Astrocyte of the spinal cord (primary cell): ENCODE results near the gene SLC4A1.

Source experiments
- DNase-seq: peaks from one replicate; pipeline ENCODE4 v3.0.0; 2011; ENCODE audit warnings: low read depth, low spot score
- H3K4me3 ChIP-seq: 2 replicates; pipeline ENCODE4 v1.5.1; 2011; ENCODE audit warnings: low read depth, mild to moderate bottlenecking, low read length, moderate library complexity
- CTCF ChIP-seq: IDR thresholded peaks from 2 replicates; pipeline ENCODE4 v1.5.1; 2012; ENCODE audit warnings: low read depth, mild to moderate bottlenecking, low read length, inconsistent platforms
- in situ Hi-C: cut with HindIII; loops from 2 replicates; pipeline ENCODE4 v1.10.0; 2017; ENCODE audit warnings: low sequenced_read_pairs

Gene SLC4A1

GRCh38 chr17:44203731-44204440 is 64.0 kb downstream of the SLC4A1 start:
- H3K4me3 ChIP-seq: no peak overlapping the region
- TF ChIP-seq CTCF: peak; percentile 83
- DNase-seq: peak; percentile 58
- in situ Hi-C loops: no loop called here

- DNase-seq: no peak
- no peak for TF ChIP-seq CTCF
- in situ Hi-C loops: no loop called here
- no peak overlapping the region for H3K4me3 ChIP-seq
Measured at GRCh38 chr17:44202756-44203155, 65.2 kb downstream of the SLC4A1 start.

GRCh38 chr17:44200478-44201155 is 67.3 kb downstream of the SLC4A1 start:
- in situ Hi-C loops: no loop called here
- TF ChIP-seq CTCF: no peak
- DNase-seq: no peak
- H3K4me3 ChIP-seq: peak overlapping the region; percentile 66

- DNase-seq: peak; percentile 99
- TF ChIP-seq CTCF: no peak
- in situ Hi-C loops: no loop called here
- peak within 1 kb of the TSS; percentile 77 for H3K4me3 ChIP-seq
Measured at GRCh38 chr17:44199553-44200477, 68.1 kb downstream of the SLC4A1 start, which contains the start of gene ATXN7L3. Gene ATXN7L3 (minus strand): TSS chr17:44199884. CDS start chr17:44198070, 1,814 bp downstream.

- H3K4me3 ChIP-seq: peak overlapping the region; percentile 77
- in situ Hi-C loops: no loop called here
- no peak for TF ChIP-seq CTCF
- DNase-seq: peak; percentile 36
Measured at GRCh38 chr17:44198721-44199552, 69.0 kb downstream of the SLC4A1 start.
